Heart left ventricle (tissue), 13 donors: ENCODE measurements around the gene USP1.

Experiments
- POLR2A ChIP-seq, 2 donors: fragments of 450-650 bp; IDR thresholded peaks; one replicate each; pipeline ENCODE4 v1.6.1; 2017; ENCODE audit warnings: antibody characterized with exemption in 2 of 2, mild to moderate bottlenecking in 2 of 2, moderate library complexity in 2 of 2
- TF ChIP-seq, protein P1 (sequence below), 12 donors: fragments of 200-600 bp; sonication (generic) in 4 of 12; IDR thresholded peaks; one replicate each; pipeline versions ENCODE4 v1.5.0 to v1.8.0; 2018 to 2022; ENCODE audit warnings: antibody characterized with exemption in 12 of 12, mild to moderate bottlenecking in 5 of 12
- donor health status: ischemic (EF 13 %, LVEDD 7.1; RV severe dilation, severe dysfunction).
- donor health status: DM: no; HTN: yes; CAD: no.
- donor health status: DM: no; HTN: no; CAD: no.
- donor health status: ischemic (EF 25% LVEDD 6.9; RV normal size, moderate dysfunction).
- donor health status: ischemic (EF 25% LVEDD 5.7; RV mildly dilated, moderate dysfunction).
- donor health status: ischemic (EF 35%, LVEDD 5.7; RV mildly dilated, moderate dysfunction).
- donor health status: nonischemic (EF 11% LVEDD 7.7; RV severe dilation, severe dysfunction).
- donor health status: DM: yes; HTN: yes; CAD: no.
- donor health status: PGD.
- donor health status: ischemic (EF 29% LVEDD 5.4; RV normal size, mild dysfunction).
- donor health status: nonischemic (EF 23%, LVEDD 6.1; RV moderate dilation, normal function).

GRCh38 chr1:62420214-62420613 is 16.6 kb upstream of the USP1 start:
- TF ChIP-seq, protein P1, sequence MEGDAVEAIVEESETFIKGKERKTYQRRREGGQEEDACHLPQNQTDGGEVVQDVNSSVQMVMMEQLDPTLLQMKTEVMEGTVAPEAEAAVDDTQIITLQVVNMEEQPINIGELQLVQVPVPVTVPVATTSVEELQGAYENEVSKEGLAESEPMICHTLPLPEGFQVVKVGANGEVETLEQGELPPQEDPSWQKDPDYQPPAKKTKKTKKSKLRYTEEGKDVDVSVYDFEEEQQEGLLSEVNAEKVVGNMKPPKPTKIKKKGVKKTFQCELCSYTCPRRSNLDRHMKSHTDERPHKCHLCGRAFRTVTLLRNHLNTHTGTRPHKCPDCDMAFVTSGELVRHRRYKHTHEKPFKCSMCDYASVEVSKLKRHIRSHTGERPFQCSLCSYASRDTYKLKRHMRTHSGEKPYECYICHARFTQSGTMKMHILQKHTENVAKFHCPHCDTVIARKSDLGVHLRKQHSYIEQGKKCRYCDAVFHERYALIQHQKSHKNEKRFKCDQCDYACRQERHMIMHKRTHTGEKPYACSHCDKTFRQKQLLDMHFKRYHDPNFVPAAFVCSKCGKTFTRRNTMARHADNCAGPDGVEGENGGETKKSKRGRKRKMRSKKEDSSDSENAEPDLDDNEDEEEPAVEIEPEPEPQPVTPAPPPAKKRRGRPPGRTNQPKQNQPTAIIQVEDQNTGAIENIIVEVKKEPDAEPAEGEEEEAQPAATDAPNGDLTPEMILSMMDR (IDR thresholded peaks at IDR 0.05): no peak
- TF ChIP-seq POLR2A (IDR thresholded peaks at IDR 0.05): no peak
